Measurements from ENCODE around the gene ADAMTS15. TPM values are rescaled to one million over a fixed set of nuclear protein-coding genes. Genes with fewer than 3 reads are reported as not detected.

The ADAMTS15 gene
- total RNA-seq, 3 donors from 2014 or later = 17.9 to 22.6 (median 21.9) TPM

GRCh38 chr11:130514316-130514715 is 65.9 kb downstream of the ADAMTS15 start:
- intact Hi-C loops (cut with DNase I; ENCODE audit: low total_unique reads) = no loop called here
- TF ChIP-seq POLR2AphosphoS5 (IDR thresholded peaks at IDR 0.05) (no peak), POLR2A (IDR thresholded peaks at IDR 0.05) (no peak), CTCF (IDR thresholded peaks at IDR 0.05) (no peak)
- Histone ChIP-seq H3K27me3 (no peaks in the 10 kb centered on the region), H3K4me1 (no peaks in the 10 kb centered on the region), H3K27ac (no peak overlapping the region), H3K9me3 (no peaks in the 10 kb centered on the region), H3K36me3 (no peaks in the 10 kb centered on the region), H3K4me3 (no peak overlapping the region)
- DNase-seq (ENCODE audit: low spot score in 2 of 2) = no peak

GRCh38 chr11:130514851-130515250 is 66.4 kb downstream of the ADAMTS15 start:
- Histone ChIP-seq H3K27ac (no peak overlapping the region), H3K9me3 (no peaks in the 10 kb centered on the region), H3K36me3 (no peaks in the 10 kb centered on the region), H3K4me1 (no peaks in the 10 kb centered on the region), H3K4me3 (no peak overlapping the region), H3K27me3 (no peaks in the 10 kb centered on the region)
- intact Hi-C loops (cut with DNase I; ENCODE audit: low total_unique reads) = no loop called here
- no peak for DNase-seq (ENCODE audit: low spot score in 2 of 2)
- no peak for TF ChIP-seq POLR2A (IDR thresholded peaks at IDR 0.05)
- no peak for TF ChIP-seq CTCF (IDR thresholded peaks at IDR 0.05)
- no peak for TF ChIP-seq POLR2AphosphoS5 (IDR thresholded peaks at IDR 0.05)

- no peak for DNase-seq (ENCODE audit: low spot score in 2 of 2)
- H3K4me1 ChIP-seq = no peaks in the 10 kb centered on the region
- H3K9me3 ChIP-seq = no peaks in the 10 kb centered on the region
- no peaks in the 10 kb centered on the region for H3K27me3 ChIP-seq
- intact Hi-C loops (cut with DNase I; ENCODE audit: low total_unique reads) = no loop called here
- TF ChIP-seq POLR2A (IDR thresholded peaks at IDR 0.05) (no peak), POLR2AphosphoS5 (IDR thresholded peaks at IDR 0.05) (no peak), CTCF (IDR thresholded peaks at IDR 0.05) (no peak)
- H3K4me3 ChIP-seq = no peak overlapping the region
- H3K27ac ChIP-seq = no peak overlapping the region
- H3K36me3 ChIP-seq = no peaks in the 10 kb centered on the region
These were observed 67.5 kb downstream of the ADAMTS15 start for GRCh38 chr11:130515829-130516553.

- Histone ChIP-seq H3K36me3 (no peaks in the 10 kb centered on the region), H3K27ac (no peak overlapping the region), H3K9me3 (no peaks in the 10 kb centered on the region), H3K27me3 (no peaks in the 10 kb centered on the region), H3K4me3 (no peak overlapping the region), H3K4me1 (no peaks in the 10 kb centered on the region)
- intact Hi-C loops (cut with DNase I; ENCODE audit: low total_unique reads) = no loop called here
- TF ChIP-seq CTCF (IDR thresholded peaks at IDR 0.05) (no peak), POLR2A (IDR thresholded peaks at IDR 0.05) (no peak), POLR2AphosphoS5 (IDR thresholded peaks at IDR 0.05) (no peak)
- DNase-seq (ENCODE audit: low spot score in 2 of 2) = no peak
These were observed 68.4 kb downstream of the ADAMTS15 start for GRCh38 chr11:130516554-130517505.

All from breast epithelium (tissue), 4 donors.